Neural cell (in vitro differentiated cells): Measurements from ENCODE around the gene GFPT2. TPM values are rescaled to one million over a fixed set of nuclear protein-coding genes. Genes with fewer than 3 reads are reported as not detected.

Source experiments
- H2AFZ ChIP-seq: fragments of 200-600, 300-800 bp; sonication (generic), shearing (Covaris generic); 2 replicates; pipeline ENCODE4 v1.6.0; 2014; ENCODE audit warnings: low read depth, mild to moderate bottlenecking, antibody characterized with exemption, low read length, moderate library complexity
- H3F3A ChIP-seq: fragments of 200-600 bp; shearing (Covaris generic); 2 replicates; pipeline ENCODE4 v1.6.1; 2016; ENCODE audit warnings: mild to moderate bottlenecking, moderate library complexity, mixed read lengths, antibody characterized with exemption, low read length; ENCODE audit not compliant: insufficient read depth, poor library complexity, severe bottlenecking
- H3K27ac ChIP-seq: fragments of 200-600, 300-800 bp; sonication (generic), shearing (Covaris generic); 2 replicates; pipeline ENCODE4 v1.5.1; 2014; ENCODE audit warnings: mild to moderate bottlenecking, low read length, moderate library complexity
- H3K27me3 ChIP-seq: fragments of 300-800, 200-600 bp; sonication (generic), shearing (Covaris generic); 2 replicates; pipeline ENCODE4 v1.6.0; 2014; ENCODE audit warnings: mild to moderate bottlenecking, low read depth, low read length, moderate library complexity; ENCODE audit not compliant: insufficient read depth
- H3K36me3 ChIP-seq: fragments of 300-800, 200-600 bp; sonication (generic), shearing (Covaris generic); 2 replicates; pipeline ENCODE4 v1.5.1; 2014; ENCODE audit warnings: mild to moderate bottlenecking, antibody characterized with exemption, low read length, moderate library complexity; ENCODE audit not compliant: insufficient read depth
- H3K4me2 ChIP-seq: fragments of 300-800, 200-600 bp; sonication (generic), shearing (Covaris generic); 2 replicates; pipeline ENCODE4 v1.6.0; 2014; ENCODE audit warnings: mild to moderate bottlenecking, low read length
- H3K4me3 ChIP-seq: fragments of 300-800, 200-600 bp; sonication (generic), shearing (Covaris generic); 2 replicates; pipeline ENCODE4 v1.5.1; 2014; ENCODE audit warnings: mild to moderate bottlenecking, low read length, moderate library complexity
- H3K79me2 ChIP-seq: fragments of 200-600 bp; shearing (Covaris generic); replicated peaks from 2 replicates; pipeline ENCODE4 v1.6.0; 2014; ENCODE audit warnings: mild to moderate bottlenecking, low read length, moderate library complexity; ENCODE audit not compliant: insufficient read depth
- H3K9ac ChIP-seq: fragments of 300-800, 200-600 bp; sonication (generic), shearing (Covaris generic); 2 replicates; pipeline ENCODE4 v1.6.1; 2016; ENCODE audit warnings: mild to moderate bottlenecking, low read length, mixed read lengths
- H3K9me2 ChIP-seq: fragments of 200-600 bp; shearing (Covaris generic); 2 replicates; pipeline ENCODE4 v1.6.1; 2016; ENCODE audit warnings: mild to moderate bottlenecking, low read length, mixed read lengths; ENCODE audit not compliant: insufficient read depth
- H3K9me3 ChIP-seq: fragments of 200-600, 300-800 bp; sonication (generic), shearing (Covaris generic); 2 replicates; pipeline ENCODE4 v1.6.1; 2016; ENCODE audit warnings: mild to moderate bottlenecking, mixed run types, low read length, moderate library complexity, mixed read lengths
- H4K20me1 ChIP-seq: fragments of 200-600 bp; shearing (Covaris generic); 2 replicates; pipeline ENCODE4 v1.6.1; 2016; ENCODE audit warnings: mild to moderate bottlenecking, mixed run types; ENCODE audit not compliant: insufficient read depth
- CTCF ChIP-seq: fragments of 450-650 bp; IDR thresholded peaks from 2 replicates; pipeline ENCODE4 v1.5.1; 2014; ENCODE audit warnings: antibody characterized with exemption, mild to moderate bottlenecking, moderate library complexity; ENCODE audit not compliant: poor library complexity, severe bottlenecking
- EP300 ChIP-seq: fragments of 450-650 bp; conservative IDR thresholded peaks from 2 replicates; pipeline ENCODE4 v1.6.1; 2014; ENCODE audit warnings: antibody characterized with exemption, mild to moderate bottlenecking, moderate library complexity; ENCODE audit not compliant: poor library complexity, severe bottlenecking
- EZH2 ChIP-seq: fragments of 200-600, 300-800 bp; shearing (Covaris generic), sonication (generic); IDR thresholded peaks from 2 replicates; pipeline ENCODE4 v1.6.1; 2014; ENCODE audit warnings: antibody characterized with exemption, low read length, borderline replicate concordance, mild to moderate bottlenecking; ENCODE audit not compliant: insufficient read depth, poor library complexity, severe bottlenecking
- MXI1 ChIP-seq: fragments of 450-650 bp; conservative IDR thresholded peaks from 2 replicates; pipeline ENCODE4 v1.6.1; 2014; ENCODE audit warnings: antibody characterized with exemption, mild to moderate bottlenecking; ENCODE audit not compliant: poor library complexity, severe bottlenecking
- POLR2AphosphoS5 ChIP-seq: IDR thresholded peaks from 2 replicates; pipeline ENCODE4 v1.6.1; 2012
- RAD21 ChIP-seq: fragments of 450-650 bp; conservative IDR thresholded peaks from 2 replicates; pipeline ENCODE4 v1.6.1; 2014; ENCODE audit warnings: antibody characterized with exemption, mild to moderate bottlenecking, moderate library complexity
- REST ChIP-seq: IDR thresholded peaks from 2 replicates; pipeline ENCODE4 v1.6.1; 2012; ENCODE audit warnings: borderline replicate concordance
- SMC3 ChIP-seq: fragments of 450-650 bp; conservative IDR thresholded peaks from 2 replicates; pipeline ENCODE4 v1.6.1; 2014; ENCODE audit warnings: antibody characterized with exemption, mild to moderate bottlenecking, moderate library complexity; ENCODE audit not compliant: poor library complexity
- TAF1 ChIP-seq: IDR thresholded peaks from 2 replicates; pipeline ENCODE4 v1.6.1; 2012; ENCODE audit warnings: low read depth
- polyA plus RNA-seq: library from polyadenylated mRNA; depleted of rRNA; stranded (reverse); fragments of >200 nt; gene quantifications from 2 replicates; pipeline ENCODE4 v1.2.3, GENCODE V29; 2014

GFPT2 gene
- polyA plus RNA-seq, 1 donor from 2014 or later: 9.2 TPM

- no peak overlapping the region for H3K4me3 ChIP-seq
- H4K20me1 ChIP-seq: no peaks in the 10 kb centered on the region
- H3K4me2 ChIP-seq: no peak overlapping the region
- H3K9me2 ChIP-seq: no peaks in the 10 kb centered on the region
- peaks cover 5% of the 10 kb centered on the region for H3K79me2 ChIP-seq
- TF ChIP-seq REST: no peak
- no peak for TF ChIP-seq EZH2
- TF ChIP-seq RAD21: no peak
- TF ChIP-seq EP300: no peak
- no peak for TF ChIP-seq SMC3
- no peak for TF ChIP-seq MXI1
- peaks cover 2% of the 10 kb centered on the region for H3K9me3 ChIP-seq
- H3K36me3 ChIP-seq: peaks cover 14% of the 10 kb centered on the region
- H2AFZ ChIP-seq: no peak overlapping the region
- H3K9ac ChIP-seq: no peak overlapping the region
- H3K27ac ChIP-seq: no peak overlapping the region
- no peaks in the 10 kb centered on the region for H3K27me3 ChIP-seq
- no peaks in the 10 kb centered on the region for H3F3A ChIP-seq
Observed at GRCh38 chr5:180281706-180282105, 71.4 kb downstream of the GFPT2 start.

GRCh38 chr5:180274695-180275094 is 78.4 kb downstream of the GFPT2 start:
- Histone ChIP-seq H3K27ac (no peak overlapping the region), H3K4me3 (no peak overlapping the region), H3K36me3 (peaks cover 20% of the 10 kb centered on the region), H3K27me3 (no peaks in the 10 kb centered on the region), H3K79me2 (no peaks in the 10 kb centered on the region), H3K9me3 (peaks cover 7% of the 10 kb centered on the region), H3F3A (no peaks in the 10 kb centered on the region), H3K9ac (no peak overlapping the region), H3K9me2 (no peaks in the 10 kb centered on the region), H3K4me2 (no peak overlapping the region), H2AFZ (no peak overlapping the region), H4K20me1 (no peaks in the 10 kb centered on the region)
- TF ChIP-seq EP300: no peak
- TF ChIP-seq TAF1: no peak
- TF ChIP-seq EZH2: no peak
- no peak for TF ChIP-seq RAD21
- TF ChIP-seq REST: no peak
- TF ChIP-seq SMC3: no peak
- no peak for TF ChIP-seq POLR2AphosphoS5
- no peak for TF ChIP-seq MXI1
- no peak for TF ChIP-seq CTCF
